ENCODE results near the gene UVSSA.
"Not testable (repeated sequence)": the region's sequence is repeated elsewhere in the genome, so short reads cannot be mapped to it uniquely, and the experiment has no call there.

UVSSA gene

DNA sequence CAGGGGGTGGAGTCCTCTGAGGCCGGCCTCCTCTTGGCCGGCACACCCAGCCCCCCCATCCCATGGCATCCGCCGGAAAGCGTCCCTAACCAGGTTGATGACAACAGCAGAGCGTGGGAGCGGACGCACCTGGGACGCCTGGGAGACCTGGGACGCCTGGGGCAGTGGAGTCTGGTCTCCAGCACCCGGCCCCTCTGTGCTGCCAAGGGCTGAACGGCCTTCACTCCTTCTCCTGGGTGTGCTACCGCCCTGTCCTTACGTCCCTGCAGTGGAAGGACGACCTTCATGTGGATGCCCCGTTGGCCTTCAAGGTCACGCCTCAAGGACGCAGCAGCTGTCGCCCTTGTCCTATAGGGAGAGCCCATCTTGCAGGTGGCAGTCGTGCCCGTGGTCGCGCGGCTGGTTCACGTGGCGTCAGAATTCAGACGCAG, 32.4 kb downstream of the UVSSA start:
- no peak for DNase-seq

DNA sequence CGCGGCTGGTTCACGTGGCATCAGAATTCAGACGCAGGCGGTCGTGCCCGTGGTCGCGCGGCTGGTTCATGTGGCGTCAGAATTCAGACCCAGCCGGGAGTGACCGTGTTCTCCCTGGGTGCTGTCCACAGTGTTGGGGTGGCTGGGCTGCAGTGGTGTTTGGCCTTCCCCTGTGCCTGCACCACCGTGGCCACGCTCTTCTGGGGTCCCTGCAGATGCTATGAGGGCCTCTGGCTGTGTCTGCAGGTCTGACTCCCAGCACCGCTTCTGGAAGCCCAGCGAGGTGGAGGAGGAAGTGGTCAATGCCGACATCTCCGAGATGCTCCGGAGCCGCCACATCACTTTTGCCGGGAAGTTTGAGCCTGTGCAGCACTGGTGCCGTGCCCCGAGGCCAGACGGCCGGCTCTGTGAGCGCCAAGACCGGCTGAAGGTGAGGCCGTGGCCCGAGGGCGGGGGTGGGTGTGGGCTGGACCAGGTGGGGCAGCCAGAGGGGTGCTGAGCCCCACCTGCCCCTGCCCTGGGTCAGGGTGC, 32.9 kb downstream of the UVSSA start:
- no peak for DNase-seq

DNA sequence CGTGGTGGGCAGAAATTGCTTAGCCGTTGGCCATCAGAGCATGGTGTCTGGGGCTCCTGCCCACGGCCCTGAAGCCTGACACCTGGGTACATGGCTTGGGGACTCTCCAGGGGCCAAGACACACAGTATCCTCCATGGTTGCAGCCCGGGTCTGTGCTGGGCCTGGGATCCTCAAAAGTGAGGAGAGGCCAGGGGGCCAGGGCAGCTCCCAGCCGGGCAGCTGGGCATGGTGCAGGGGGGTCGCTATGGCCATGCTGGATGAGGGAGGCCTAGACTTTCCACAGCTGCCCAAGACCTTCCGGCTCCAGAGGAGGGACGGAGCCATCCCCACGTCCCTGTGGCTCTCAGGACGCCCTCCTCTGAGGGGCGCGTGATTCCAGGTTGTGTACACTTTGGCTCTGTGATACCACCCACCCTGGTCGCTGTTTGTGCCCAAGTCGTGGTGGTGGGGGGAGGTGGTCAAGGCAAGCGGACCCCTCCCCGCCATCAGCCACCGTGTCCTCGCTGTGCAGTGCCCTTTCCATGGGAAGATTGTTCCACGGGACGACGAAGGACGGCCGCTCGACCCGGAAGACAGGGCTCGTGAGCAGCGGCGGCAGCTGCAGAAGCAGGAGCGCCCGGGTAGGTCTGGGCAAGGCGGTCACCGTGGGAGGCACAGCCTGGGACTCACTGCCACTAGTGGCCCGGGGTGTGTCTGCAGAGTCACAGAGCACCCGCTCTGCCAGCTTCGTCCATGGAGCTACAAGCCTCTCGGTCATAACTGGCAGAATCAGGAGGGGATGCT, 33.6 kb downstream of the UVSSA start:
- DNase-seq = no peak

DNA sequence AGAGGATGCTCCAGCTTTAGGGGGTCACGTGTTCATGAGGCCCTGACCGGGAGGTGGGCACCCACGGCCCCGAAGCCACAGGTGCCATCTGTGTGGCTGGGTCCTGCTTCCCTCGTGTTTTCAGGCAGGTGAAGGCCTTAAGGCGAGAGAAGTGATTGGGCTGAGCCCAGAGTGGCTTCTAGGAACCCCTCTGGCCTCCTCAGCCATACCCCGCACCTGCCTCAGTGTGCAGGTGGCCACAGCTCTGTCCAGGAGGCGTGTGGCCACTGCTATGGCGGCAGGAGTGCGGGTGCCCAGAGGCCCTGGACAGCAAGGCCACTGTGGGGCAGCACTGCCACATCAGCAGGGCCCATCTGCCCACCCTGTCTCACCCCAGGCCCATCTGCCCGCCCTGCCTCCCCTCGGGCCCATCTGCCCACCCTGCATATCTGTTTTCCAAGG, 34.2 kb downstream of the UVSSA start:
- no peak for DNase-seq

DNA sequence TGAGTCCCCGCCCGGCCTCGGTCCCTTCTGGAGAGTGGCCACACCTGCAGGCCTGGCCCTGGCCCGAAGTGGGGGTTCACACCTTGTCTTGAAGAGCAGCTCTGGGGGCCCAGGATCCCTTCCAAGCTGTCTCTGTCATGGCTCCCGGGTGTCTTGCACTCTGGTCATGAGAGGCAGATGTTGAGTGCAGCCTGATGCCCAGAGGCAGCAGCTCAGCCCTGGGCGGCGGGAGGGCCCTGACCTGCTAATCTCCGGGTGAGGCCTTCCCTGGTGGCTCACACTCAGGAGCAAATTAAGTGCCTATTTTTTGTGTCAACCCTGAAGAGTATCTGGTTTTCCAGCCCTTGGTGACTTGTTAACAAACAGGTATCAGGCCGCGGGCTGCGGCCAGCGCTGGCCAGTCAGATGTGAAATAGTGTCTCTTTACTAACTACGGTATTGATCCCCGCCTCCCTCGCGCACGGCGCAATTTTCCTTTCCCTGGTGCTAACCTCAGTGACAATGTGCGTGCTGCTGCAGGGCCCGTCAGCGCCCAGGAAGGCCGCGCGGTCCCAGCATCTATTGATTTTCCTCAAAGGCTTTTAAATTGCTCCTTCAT, 35.0 kb downstream of the UVSSA start:
- no peak for DNase-seq

DNA sequence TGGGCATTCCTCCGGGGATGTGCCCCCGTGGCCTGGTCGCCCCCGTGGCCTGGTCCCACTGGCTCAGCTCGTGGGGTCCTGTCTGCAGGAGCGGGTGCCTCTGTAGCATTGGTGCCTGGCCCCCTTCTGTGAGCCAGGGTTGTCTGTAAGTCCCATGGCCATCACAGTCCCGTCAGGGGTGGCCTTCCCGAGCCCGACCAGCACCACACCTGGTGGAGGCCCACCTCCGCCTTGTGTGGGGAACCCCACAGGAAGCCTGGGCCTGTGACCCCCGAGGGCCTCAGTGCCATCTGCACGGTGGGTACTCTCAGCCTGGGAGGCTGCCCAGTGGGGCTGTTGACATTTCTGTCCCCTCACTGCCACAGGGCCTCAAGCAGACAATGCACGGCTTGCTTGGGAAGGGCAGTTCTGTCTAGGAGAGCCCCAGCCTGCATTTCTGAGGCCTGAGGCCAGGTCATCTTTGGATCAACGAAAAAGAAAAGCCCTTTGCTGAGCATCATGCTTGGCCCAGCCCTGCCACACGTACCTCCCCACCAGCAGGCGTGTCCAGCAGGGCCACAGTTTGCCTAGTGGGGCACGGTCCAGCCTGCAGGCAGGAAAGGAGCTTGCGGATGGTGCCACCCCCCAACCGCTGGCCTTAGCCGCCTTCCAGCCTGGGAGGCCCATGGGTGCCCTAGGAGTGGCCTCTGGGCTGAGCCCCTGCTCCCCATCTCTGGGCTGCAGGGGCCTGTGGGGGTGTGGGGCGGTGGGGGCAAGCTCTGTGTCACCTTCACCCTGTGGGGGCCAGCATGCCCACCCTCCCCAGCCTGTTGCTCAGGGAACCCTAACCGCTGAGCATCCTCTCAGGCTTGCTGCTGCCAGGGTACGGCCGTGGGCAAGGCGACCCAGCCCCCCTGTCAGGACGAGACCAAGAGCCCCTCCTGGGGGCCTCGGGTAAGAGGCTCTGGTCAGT, 36.0 kb downstream of the UVSSA start:
- no peak for DNase-seq

DNA sequence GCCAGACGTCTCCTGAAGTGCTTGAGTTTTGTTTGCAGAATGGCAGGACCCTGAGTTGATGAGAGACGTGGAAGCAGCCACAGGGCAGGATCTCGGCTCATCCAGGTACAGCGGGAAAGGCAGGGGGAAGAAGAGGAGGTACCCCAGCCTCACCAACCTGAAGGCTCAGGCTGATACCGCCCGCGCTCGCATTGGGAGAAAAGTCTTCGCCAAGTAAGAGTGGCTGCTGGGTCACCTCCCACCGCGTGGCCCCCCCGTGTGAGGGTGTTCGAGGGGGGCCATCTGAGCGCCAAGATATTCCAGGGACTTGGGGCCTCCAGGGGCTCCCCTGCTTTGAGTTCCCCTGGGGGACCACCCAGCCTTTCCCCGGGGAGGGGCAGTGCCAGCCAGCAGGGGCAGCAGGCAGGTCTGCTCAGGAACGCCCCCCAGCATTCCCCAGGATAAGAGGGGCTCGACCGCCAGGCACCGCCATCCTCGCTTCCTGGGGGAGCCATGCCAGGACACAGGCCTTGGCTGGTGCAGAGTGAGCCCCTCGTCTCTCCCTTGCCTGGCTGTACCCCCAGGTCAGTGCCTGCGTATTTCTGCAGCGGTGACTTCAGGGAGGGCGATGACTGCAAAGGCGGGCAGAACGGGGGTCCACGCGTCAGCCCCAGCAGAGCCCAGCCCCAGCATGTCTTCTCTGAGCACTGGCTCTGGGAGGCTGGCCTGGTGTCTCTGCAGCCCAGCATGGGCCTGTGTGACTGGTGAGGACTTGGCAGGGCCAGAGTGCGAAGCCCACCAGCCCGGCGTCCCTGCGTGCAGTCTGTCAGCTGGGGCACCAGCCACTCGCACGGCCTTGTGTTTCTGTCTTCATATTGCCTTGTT, 37.0 kb downstream of the UVSSA start:
- no peak for DNase-seq

DNA sequence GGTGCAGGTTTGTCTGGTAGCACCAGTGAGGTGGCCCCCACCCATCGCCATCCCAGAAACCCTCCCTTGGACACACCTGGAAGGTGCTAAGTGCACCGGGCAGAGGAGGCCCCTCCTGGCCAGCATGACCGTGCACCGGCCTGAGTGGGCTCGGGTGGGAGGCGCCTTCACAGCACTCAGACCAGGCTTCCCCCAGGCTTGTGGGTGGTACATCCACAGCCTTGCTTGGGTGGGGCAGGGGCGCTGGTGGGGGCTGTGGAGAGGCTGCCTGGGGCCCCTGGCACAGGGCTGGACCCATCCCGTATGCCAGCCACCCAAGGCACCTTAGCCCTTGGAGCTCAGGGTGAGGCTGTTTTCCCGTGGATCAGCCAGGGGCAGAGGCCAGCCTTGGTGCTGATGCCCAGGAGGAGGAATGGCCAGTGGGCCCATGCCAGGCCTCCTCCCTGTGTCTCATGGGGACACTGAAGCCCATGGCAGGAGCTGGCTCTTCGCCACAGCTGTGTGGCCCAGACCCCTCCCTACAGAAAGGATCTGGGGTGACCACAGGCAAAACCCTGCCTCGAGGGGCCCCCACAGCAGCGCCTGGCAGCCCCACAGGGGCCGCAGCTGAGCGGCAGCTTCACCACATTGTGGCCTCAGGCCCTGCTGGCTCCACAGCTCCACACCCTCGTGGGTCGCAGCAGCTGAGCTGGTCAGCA, 37.8 kb downstream of the UVSSA start:
- no peak for DNase-seq

DNA sequence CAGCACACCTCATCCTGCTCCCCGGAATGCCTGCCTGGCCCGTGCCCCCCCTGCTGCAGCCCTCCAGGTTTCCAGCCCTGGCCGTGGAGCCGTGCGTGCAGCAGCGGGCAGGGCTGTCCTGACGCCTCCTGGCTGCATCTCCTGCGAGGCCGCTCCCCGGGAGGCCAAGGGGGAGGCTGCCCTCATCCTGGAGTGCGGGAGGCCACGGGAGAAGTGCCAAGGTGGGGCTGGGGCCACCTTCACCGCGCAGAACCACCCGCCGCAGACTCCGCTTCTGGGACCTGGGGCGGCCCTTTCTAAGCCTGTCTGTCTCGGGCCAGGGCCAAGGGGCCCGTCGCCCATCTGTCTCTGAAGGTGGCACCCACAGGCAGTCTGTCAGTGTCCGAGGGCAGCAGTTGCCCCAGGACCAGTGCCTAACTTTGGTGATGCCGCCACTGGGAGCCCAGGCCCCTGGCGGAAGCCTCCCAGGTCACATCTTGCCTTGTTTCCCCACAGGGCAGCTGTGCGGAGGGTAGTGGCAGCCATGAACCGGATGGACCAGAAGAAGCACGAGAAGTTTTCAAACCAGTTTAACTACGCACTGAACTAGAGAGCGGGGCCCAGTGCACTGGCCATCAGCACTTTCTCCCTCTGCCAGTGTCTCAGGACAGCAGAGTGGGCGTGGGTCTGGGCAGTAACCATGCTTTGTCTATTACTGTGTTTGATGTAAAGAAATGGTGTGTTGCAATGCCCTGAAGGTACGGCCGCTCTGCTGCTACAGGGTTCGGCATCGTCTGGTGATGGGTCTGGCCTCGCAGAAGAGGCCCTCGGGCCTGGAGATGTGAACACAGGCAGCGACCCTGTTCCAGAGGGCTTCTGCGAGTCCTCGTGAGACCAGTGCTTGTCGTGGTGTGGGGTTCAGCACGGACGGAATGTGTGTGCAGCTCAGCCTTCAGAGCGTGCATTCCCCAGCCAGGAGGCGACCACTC, 38.6 kb downstream of the UVSSA start:
- DNase-seq = no peak

DNA sequence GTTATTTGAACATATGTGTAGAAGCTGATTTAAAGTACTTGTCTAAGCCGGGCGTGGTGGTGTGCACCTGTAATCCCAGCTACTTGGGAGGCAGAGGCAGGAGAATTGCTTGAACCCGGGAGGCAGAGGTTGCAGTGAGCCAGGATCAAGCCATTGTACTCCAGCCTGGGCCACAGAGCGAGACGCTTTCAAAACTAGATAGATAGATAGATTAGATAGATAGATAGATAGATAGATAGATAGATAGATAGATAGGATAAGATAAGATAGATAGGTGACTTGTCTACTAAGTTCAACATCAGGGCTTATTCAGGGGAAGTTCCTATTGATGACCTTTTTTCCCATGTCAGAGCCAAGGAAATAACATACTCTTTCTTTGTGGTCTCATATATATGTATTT, 46.4 kb downstream of the UVSSA start:
- DNase-seq = not testable (repeated sequence)

DNA sequence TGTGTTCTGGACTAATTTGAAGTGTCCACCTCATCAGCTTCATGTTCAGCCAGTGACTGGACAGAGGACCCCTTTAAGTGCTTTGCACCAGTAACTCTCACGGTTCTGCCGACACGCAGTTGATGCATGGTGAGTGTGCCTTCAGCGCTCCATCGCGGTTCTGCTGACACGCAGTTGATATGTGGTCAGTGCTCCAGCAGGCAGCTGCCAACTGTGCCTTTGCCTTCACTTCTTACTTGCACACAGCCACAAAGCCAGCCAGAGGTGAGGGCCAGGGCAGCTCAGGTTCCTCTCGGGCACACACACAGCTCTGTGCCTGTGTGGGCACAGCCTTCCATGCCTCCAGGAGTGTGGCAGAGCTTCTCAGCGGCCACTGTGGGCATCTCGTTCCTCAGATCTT, 46.9 kb downstream of the UVSSA start:
- DNase-seq = no peak

DNA sequence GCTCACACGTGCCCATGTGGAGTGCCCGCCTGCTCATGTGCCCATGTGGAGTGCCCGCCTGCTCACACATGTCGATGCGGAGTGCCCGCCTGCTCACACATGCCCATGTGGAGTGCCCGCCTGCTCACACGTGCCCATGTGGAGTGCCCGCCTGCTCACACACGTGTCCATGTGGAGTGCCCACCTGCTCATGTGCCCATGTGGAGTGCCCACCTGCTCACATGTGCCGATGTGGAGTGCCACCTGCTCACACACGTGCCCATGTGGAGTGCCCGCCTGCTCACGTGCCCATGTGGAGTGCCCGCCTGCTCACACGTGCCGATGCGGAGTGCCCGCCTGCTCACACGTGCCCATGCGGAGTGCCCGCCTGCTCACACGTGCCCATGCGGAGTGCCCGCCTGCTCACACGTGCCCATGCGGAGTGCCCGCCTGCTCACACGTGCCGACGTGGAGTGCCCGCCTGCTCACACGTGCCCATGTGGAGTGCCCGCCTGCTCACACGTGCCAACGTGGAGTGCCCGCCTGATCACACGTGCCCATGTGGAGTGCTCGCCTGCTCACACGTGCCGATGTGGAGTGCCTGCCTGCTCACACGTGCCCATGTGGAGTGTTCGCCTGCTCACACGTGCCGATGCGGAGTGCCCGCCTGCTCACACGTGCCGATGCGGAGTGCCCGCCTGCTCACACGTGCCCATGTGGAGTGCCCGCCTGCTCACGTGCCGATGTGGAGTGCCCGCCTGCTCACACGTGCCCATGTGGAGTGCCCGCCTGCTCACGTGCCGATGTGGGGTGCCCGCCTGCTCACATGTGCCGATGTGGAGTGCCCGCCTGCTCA, 47.8 kb downstream of the UVSSA start:
- not testable (repeated sequence) for DNase-seq

DNA sequence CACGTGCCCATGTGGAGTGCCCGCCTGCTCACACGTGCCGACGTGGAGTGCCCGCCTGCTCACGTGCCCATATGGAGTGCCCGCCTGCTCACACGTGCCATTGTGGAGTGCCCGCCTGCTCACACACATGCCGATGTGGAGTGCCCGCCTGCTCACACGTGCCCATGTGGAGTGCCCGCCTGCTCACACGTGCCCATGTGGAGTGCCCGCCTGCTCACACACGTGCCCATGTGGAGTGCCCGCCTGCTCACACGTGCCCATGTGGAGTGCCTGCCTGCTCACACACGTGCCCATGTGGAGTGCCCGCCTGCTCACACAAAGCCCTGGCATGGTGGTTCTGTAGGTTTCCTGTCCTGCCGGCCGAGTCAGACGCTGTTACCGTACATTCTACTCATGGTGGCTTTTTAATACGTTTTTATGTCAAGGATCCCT, 48.4 kb downstream of the UVSSA start:
- DNase-seq = not testable (repeated sequence)

DNA sequence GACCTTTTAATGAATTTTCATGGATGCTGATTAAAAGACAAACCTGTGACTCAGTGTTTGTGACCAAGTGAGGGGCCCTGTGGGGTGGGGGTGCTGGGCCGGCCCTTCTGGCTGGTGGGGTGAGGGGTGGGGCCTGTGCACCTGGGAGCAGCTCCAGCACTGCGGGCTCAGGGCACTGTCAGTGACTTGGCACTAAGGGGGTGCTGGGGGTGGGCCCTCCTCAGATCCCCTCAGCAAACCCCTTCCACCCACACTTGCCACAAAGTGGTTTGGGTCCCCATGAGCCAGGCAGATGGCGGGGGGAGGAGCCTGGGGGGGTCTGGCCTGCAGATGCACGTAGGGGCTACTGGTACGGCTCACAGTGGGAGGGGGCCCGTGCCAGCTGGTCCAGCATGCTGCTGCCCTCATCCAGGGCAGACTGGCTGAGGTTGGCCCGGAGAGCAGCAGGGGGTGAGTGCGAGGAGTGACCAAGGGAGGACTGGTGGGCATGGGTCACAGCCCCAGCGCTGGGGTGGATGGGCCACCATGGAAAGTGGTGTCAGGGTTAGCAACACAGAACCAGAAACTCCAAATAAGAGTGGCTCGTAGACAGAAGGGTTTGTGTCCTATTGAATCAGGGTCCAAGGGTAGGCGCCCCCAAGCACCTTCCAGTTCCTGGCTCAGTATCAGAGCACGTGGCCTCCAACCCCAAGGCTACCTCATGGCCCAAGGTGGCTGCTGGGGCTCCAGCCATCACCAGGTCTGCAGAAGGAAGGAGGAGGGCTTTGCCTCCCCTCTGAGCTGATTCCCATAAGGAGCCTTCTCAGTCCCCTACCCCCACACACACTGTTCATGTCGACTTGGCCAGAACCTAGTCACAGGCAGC, 49.2 kb downstream of the UVSSA start:
- no peak for DNase-seq

DNA sequence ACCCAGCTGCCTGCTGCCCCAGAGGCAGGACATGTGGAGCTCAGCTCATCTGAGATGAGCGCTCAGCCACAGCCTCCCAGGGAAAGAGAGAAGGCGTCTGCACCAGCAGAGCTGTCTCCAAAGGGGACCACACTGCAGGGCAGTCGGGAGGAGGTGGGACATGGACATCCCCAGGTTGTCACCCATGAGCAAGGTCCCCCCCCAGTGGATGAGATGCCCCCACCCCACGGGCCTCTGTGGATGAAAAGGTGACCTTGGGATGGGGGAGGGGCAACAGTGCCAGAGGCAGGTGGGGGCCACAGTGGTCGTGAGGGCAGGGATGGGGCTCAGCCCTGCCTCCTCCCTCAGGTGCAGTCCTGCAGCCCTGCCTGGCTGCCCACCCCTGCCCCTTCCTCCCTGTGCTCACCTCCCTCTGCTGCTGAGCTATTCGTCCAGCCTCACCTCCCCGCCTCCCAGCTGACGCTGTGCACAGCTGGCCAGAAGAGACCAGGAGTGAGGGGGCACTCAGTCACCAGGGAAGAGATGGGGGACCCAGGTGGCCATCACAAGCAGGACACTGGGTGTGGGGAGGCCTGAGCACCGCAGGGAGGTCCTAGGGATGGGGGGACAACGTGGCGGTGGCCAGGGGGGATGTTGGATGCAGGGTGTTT, 49.9 kb downstream of the UVSSA start:
- no peak for DNase-seq

DNA sequence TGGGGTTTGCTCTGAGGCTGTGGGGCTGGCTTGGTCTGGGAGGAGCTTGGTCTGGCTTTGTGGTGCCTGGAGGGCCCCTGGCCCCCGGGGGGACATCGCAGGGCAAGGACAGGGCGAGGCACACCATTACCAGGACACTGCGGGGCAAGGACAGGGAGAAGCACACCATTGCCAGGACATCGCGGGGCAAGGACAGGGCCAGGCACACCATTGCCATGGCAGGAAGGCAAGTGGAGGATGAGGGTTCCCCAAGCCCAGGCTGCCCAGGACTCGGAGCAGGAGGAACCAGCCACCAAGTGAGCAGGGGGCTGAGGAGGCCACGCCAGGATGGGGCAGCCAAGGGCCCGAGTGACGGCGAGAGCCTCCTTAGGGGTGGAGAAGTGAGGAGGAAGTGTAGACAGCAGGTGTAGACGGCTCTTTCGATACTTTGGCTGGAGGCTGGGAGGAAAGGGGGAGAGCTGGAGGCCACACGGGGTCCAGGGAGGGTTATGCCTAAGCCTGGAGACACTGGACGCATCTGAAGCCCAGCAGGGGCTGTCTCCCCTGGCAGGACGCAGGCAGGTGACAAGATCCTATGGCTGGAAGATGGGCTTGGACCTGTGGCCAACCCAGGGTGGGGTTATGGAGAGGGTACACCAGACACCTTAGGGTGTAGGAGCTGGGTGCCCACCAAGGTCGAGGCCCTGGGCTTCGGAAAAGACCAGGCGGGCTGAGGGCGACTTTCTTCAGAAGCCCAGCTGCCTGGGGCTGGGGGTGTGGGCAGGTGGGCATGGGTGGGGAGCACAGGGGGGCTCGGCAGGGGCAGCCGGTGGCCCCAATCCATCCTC, 51.9 kb downstream of the UVSSA start:
- peak; percentile 13 for DNase-seq

Data from stimulated activated CD8-positive, alpha-beta memory T cell treated with anti-CD3 and anti-CD28 coated beads, Interleukin-4, amount 100 ng/mL, for 48 hours (primary cell).